NCI-H2029 treated with DMSO at 0.1 percent for 48 hours (cell line): Measurements from ENCODE around the gene CKS1B.
"Not testable (repeated sequence)": the region's sequence is repeated elsewhere in the genome, so short reads cannot be mapped to it uniquely, and the experiment has no call there.

Experiments
- DNase-seq: peaks from one replicate; lab custom pipeline; 2025; lab: John Stamatoyannopoulos, UW

CKS1B gene

GRCh38 chr1:154964359-154964758, 10.1 kb upstream of the CKS1B start:
- no peak for DNase-seq

GRCh38 chr1:154966111-154966510, 8.4 kb upstream of the CKS1B start:
- DNase-seq, result no peak

GRCh38 chr1:154967331-154967950, 7.0 kb upstream of the CKS1B start:
- no peak for DNase-seq

- DNase-seq, result no peak
Observed at GRCh38 chr1:154968731-154969130, 5.8 kb upstream of the CKS1B start.

GRCh38 chr1:154969246-154969645, 5.2 kb upstream of the CKS1B start:
- DNase-seq, result no peak

GRCh38 chr1:154969860-154970452, 4.5 kb upstream of the CKS1B start:
- no peak for DNase-seq

- DNase-seq, result no peak
Observed at GRCh38 chr1:154970631-154971340, 3.7 kb upstream of the CKS1B start, which contains the start of gene SHC1. Gene SHC1 (minus strand): TSS chr1:154970747. CDS start chr1:154970526, 221 bp downstream.

GRCh38 chr1:154971341-154971998, 3.0 kb upstream of the CKS1B start:
- DNase-seq, result no peak

- no peak for DNase-seq
Observed at GRCh38 chr1:154972213-154972516, 2.3 kb upstream of the CKS1B start.

- no peak for DNase-seq
Observed at GRCh38 chr1:154972517-154973343, 1.8 kb upstream of the CKS1B start.

- DNase-seq, result peak; percentile 65
Observed at GRCh38 chr1:154973344-154974101, 958 bp upstream of the CKS1B start.

GRCh38 chr1:154974808-154975408, 427 bp downstream of the CKS1B start:
- peak; percentile 94 for DNase-seq

- no peak for DNase-seq
Observed at GRCh38 chr1:154975409-154976059, 1.1 kb downstream of the CKS1B start.

- DNase-seq, result not testable (repeated sequence)
Observed at GRCh38 chr1:154977762-154978161, 3.3 kb downstream of the CKS1B start.

GRCh38 chr1:154978360-154978759, 3.9 kb downstream of the CKS1B start:
- no peak for DNase-seq

GRCh38 chr1:154982341-154982740, 7.9 kb downstream of the CKS1B start:
- no peak for DNase-seq

GRCh38 chr1:154982897-154983648, 8.6 kb downstream of the CKS1B start, which contains the start of gene FLAD1:
Gene FLAD1 (plus strand): TSS chr1:154983344. CDS start chr1:154983695, 351 bp downstream.
- DNase-seq, result peak; percentile 98

GRCh38 chr1:154983776-154984466, 9.4 kb downstream of the CKS1B start:
- no peak for DNase-seq

GRCh38 chr1:154986736-154987135, 12.3 kb downstream of the CKS1B start:
- DNase-seq, result not testable (repeated sequence)
